Type B pancreatic cell (in vitro differentiated cells): ENCODE results near the gene RIPPLY2. TPM values are rescaled to one million over a fixed set of nuclear protein-coding genes. Genes with fewer than 3 reads are reported as not detected.

Experiments
- DNase-seq: peaks from one replicate; pipeline ENCODE4 v3.0.0; 2021; ENCODE audit warnings: mixed read lengths; ENCODE audit not compliant: unreplicated experiment; ENCODE audit errors: extremely low spot score
- H3K27ac Mint-ChIP-seq: 2 replicates; pipeline ENCODE4 v1.8.0; 2021; ENCODE audit warnings: mild to moderate bottlenecking, mixed read lengths
- H3K27me3 Mint-ChIP-seq: 2 replicates; pipeline ENCODE4 v1.8.0; 2021; ENCODE audit warnings: mixed read lengths
- H3K36me3 Mint-ChIP-seq: 2 replicates; pipeline ENCODE4 v1.8.0; 2021; ENCODE audit warnings: mixed read lengths
- H3K4me1 Mint-ChIP-seq: one replicate; pipeline ENCODE4 v1.8.0; 2021; ENCODE audit warnings: mixed read lengths; ENCODE audit not compliant: unreplicated experiment
- H3K4me3 Mint-ChIP-seq: 2 replicates; pipeline ENCODE4 v1.8.0; 2021; ENCODE audit warnings: mild to moderate bottlenecking, mixed read lengths
- H3K9me3 Mint-ChIP-seq: 2 replicates; pipeline ENCODE4 v1.8.0; 2021; ENCODE audit warnings: mixed read lengths
- CTCF ChIP-seq: fragments of 200-600 bp; sonication (generic); conservative IDR thresholded peaks from 2 replicates; pipeline ENCODE4 v1.5.0; 2021; ENCODE audit warnings: antibody characterized with exemption, mild to moderate bottlenecking
- total RNA-seq: library from RNA; stranded (reverse); gene quantifications from 2 replicates; pipeline ENCODE4 v1.2.1, GENCODE V29; 2021; ENCODE audit warnings: low replicate concordance

RIPPLY2 gene
- total RNA-seq, 1 donor from 2014 or later, result 1.8 TPM

- H3K27me3 Mint-ChIP-seq, result no peaks in the 10 kb centered on the region
- peaks cover 7% of the 10 kb centered on the region for H3K9me3 Mint-ChIP-seq
- no peak for DNase-seq
- TF ChIP-seq CTCF, result no peak
- no peak overlapping the region for H3K4me3 Mint-ChIP-seq
- H3K27ac Mint-ChIP-seq, result no peak overlapping the region
- H3K4me1 Mint-ChIP-seq, result no peaks in the 10 kb centered on the region
- H3K36me3 Mint-ChIP-seq, result peaks cover 9% of the 10 kb centered on the region
Measured at GRCh38 chr6:83870649-83871048, 17.5 kb downstream of the RIPPLY2 start.

GRCh38 chr6:83872386-83873118 lies 19.4 kb downstream of the RIPPLY2 start:
- Mint-ChIP-seq H3K4me1 (no peaks in the 10 kb centered on the region), H3K9me3 (peaks cover under 1% of the 10 kb centered on the region), H3K4me3 (no peak overlapping the region)

GRCh38 chr6:83873869-83874268 lies 20.7 kb downstream of the RIPPLY2 start:
- Mint-ChIP-seq H3K27ac (no peak overlapping the region), H3K36me3 (peaks cover 3% of the 10 kb centered on the region), H3K4me1 (no peaks in the 10 kb centered on the region), H3K4me3 (no peak overlapping the region), H3K27me3 (no peaks in the 10 kb centered on the region), H3K9me3 (no peaks in the 10 kb centered on the region)
- no peak for DNase-seq
- no peak for TF ChIP-seq CTCF

More at GRCh38 chr6:83872386-83873118, 19.4 kb downstream of the RIPPLY2 start:
- no peak for DNase-seq
- Mint-ChIP-seq H3K27ac (no peak overlapping the region), H3K27me3 (no peaks in the 10 kb centered on the region), H3K36me3 (peaks cover 3% of the 10 kb centered on the region)
- TF ChIP-seq CTCF, result no peak

- Mint-ChIP-seq H3K27me3 (no peaks in the 10 kb centered on the region), H3K27ac (no peak overlapping the region), H3K4me1 (no peaks in the 10 kb centered on the region), H3K4me3 (no peak overlapping the region), H3K36me3 (peaks cover 3% of the 10 kb centered on the region), H3K9me3 (no peaks in the 10 kb centered on the region)
- DNase-seq, result no peak
- no peak for TF ChIP-seq CTCF
Measured at GRCh38 chr6:83875843-83876242, 22.7 kb downstream of the RIPPLY2 start.

- DNase-seq, result no peak
- Mint-ChIP-seq H3K27ac (no peak overlapping the region), H3K27me3 (no peaks in the 10 kb centered on the region), H3K4me1 (no peaks in the 10 kb centered on the region), H3K4me3 (no peak overlapping the region), H3K36me3 (peaks cover 3% of the 10 kb centered on the region), H3K9me3 (no peaks in the 10 kb centered on the region)
- no peak for TF ChIP-seq CTCF
Measured at GRCh38 chr6:83878902-83879644, 25.9 kb downstream of the RIPPLY2 start.
